ENCODE measurements around the gene MYO1D.

The MYO1D gene

GRCh38 chr17:32819035-32819434 lies 57.9 kb downstream of the MYO1D start:
- no peak overlapping the region for H3K4me3 ChIP-seq (ENCODE audit: low read length)
- H3K79me2 ChIP-seq (ENCODE audit: low read length), result peaks cover 30% of the 10 kb centered on the region
- H3K9me2 ChIP-seq (replicated peaks; ENCODE audit: insufficient read depth, low read length), result no peaks in the 10 kb centered on the region
- no peak for DNase-seq
- no peak overlapping the region for H2AFZ ChIP-seq (ENCODE audit: low read length)
- TF ChIP-seq CTCF (IDR thresholded peaks at IDR 0.05; ENCODE audit: low read length) (no peak), EZH2 (optimal IDR thresholded peaks at IDR 0.05; ENCODE audit: low read depth, low read length) (no peak), EZH2phosphoT487 (IDR thresholded peaks at IDR 0.05; ENCODE audit: low read length) (no peak)
- no peaks in the 10 kb centered on the region for H3K9me3 ChIP-seq (replicated peaks; ENCODE audit: insufficient read depth, low read length)
- no peaks in the 10 kb centered on the region for H3K27me3 ChIP-seq (replicated peaks; ENCODE audit: insufficient read depth, low read length)
- no peaks in the 10 kb centered on the region for H4K20me1 ChIP-seq (ENCODE audit: insufficient read depth, low read length)
- H3F3A ChIP-seq (ENCODE audit: insufficient read depth, low read length), result no peaks in the 10 kb centered on the region
- no peaks in the 10 kb centered on the region for H3K4me1 ChIP-seq (ENCODE audit: low read length)
- no peaks in the 10 kb centered on the region for H3K36me3 ChIP-seq (replicated peaks; ENCODE audit: insufficient read depth, low read length)
- no peak overlapping the region for H3K9ac ChIP-seq (ENCODE audit: low read length)
- H3K4me2 ChIP-seq (ENCODE audit: low read depth, low read length), result no peak overlapping the region
- H3K27ac ChIP-seq (ENCODE audit: low read length), result no peak overlapping the region

GRCh38 chr17:32815460-32815859 lies 61.5 kb downstream of the MYO1D start:
- H3K79me2 ChIP-seq (ENCODE audit: low read length), result peaks cover 52% of the 10 kb centered on the region
- no peak for TF ChIP-seq EZH2phosphoT487 (IDR thresholded peaks at IDR 0.05; ENCODE audit: low read length)
- TF ChIP-seq EZH2 (optimal IDR thresholded peaks at IDR 0.05; ENCODE audit: low read depth, low read length), result no peak
- TF ChIP-seq CTCF (IDR thresholded peaks at IDR 0.05; ENCODE audit: low read length), result no peak

DNA sequence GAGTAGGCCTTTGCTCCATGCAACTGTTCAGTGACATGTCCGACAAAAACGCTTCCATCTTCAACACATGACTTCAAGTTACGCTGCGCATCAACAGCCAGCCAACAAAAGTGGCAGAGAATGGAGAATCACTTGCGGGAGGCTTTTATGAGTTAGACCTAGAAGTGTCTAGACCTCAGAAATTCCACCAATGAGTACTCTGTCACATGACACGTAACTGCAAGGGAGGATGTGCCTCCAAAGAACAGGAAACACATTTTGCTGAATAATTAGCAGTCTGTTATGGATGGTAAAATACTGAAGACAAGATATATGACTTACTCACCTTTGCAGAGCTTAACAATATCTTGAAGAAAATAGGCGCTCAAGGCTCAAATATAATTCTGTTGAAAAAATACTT lies 62.1 kb downstream of the MYO1D start:
- H3K9me2 ChIP-seq (replicated peaks; ENCODE audit: insufficient read depth, low read length), result no peaks in the 10 kb centered on the region
- H3K4me3 ChIP-seq (ENCODE audit: low read length), result no peak overlapping the region
- no peaks in the 10 kb centered on the region for H3K27me3 ChIP-seq (replicated peaks; ENCODE audit: insufficient read depth, low read length)
- peaks cover 55% of the 10 kb centered on the region for H3K79me2 ChIP-seq (ENCODE audit: low read length)
- no peak overlapping the region for H2AFZ ChIP-seq (ENCODE audit: low read length)
- H3K9me3 ChIP-seq (replicated peaks; ENCODE audit: insufficient read depth, low read length), result no peaks in the 10 kb centered on the region
- no peaks in the 10 kb centered on the region for H3K36me3 ChIP-seq (replicated peaks; ENCODE audit: insufficient read depth, low read length)
- no peaks in the 10 kb centered on the region for H3F3A ChIP-seq (ENCODE audit: insufficient read depth, low read length)
- no peak overlapping the region for H3K27ac ChIP-seq (ENCODE audit: low read length)
- H3K9ac ChIP-seq (ENCODE audit: low read length), result no peak overlapping the region
- TF ChIP-seq EZH2 (optimal IDR thresholded peaks at IDR 0.05; ENCODE audit: low read depth, low read length) (no peak), EZH2phosphoT487 (IDR thresholded peaks at IDR 0.05; ENCODE audit: low read length) (no peak), CTCF (IDR thresholded peaks at IDR 0.05; ENCODE audit: low read length) (no peak)
- peaks cover 2% of the 10 kb centered on the region; the same call in 1 of the 2 replicates for H3K4me1 ChIP-seq (ENCODE audit: low read length)
- no peaks in the 10 kb centered on the region for H4K20me1 ChIP-seq (ENCODE audit: insufficient read depth, low read length)
- no peak overlapping the region for H3K4me2 ChIP-seq (ENCODE audit: low read depth, low read length)
- DNase-seq, result no peak

More at GRCh38 chr17:32815460-32815859, 61.5 kb downstream of the MYO1D start:
- no peaks in the 10 kb centered on the region for H4K20me1 ChIP-seq (ENCODE audit: insufficient read depth, low read length)
- H3K4me1 ChIP-seq (ENCODE audit: low read length), result no peaks in the 10 kb centered on the region
- H3K4me2 ChIP-seq (ENCODE audit: low read depth, low read length), result no peak overlapping the region
- H3F3A ChIP-seq (ENCODE audit: insufficient read depth, low read length), result no peaks in the 10 kb centered on the region
- no peaks in the 10 kb centered on the region for H3K27me3 ChIP-seq (replicated peaks; ENCODE audit: insufficient read depth, low read length)
- H3K9me3 ChIP-seq (replicated peaks; ENCODE audit: insufficient read depth, low read length), result no peaks in the 10 kb centered on the region
- H3K36me3 ChIP-seq (replicated peaks; ENCODE audit: insufficient read depth, low read length), result no peaks in the 10 kb centered on the region
- H3K27ac ChIP-seq (ENCODE audit: low read length), result no peak overlapping the region
- H3K4me3 ChIP-seq (ENCODE audit: low read length), result no peak overlapping the region
- H2AFZ ChIP-seq (ENCODE audit: low read length), result no peak overlapping the region
- no peaks in the 10 kb centered on the region for H3K9me2 ChIP-seq (replicated peaks; ENCODE audit: insufficient read depth, low read length)
- DNase-seq, result no peak
- no peak overlapping the region for H3K9ac ChIP-seq (ENCODE audit: low read length)

Data from MM.1S (cell line).